ENCODE measurements around the gene ADAM12. TPM values are rescaled to one million over a fixed set of nuclear protein-coding genes. Genes with fewer than 3 reads are reported as not detected.

Gene ADAM12
- total and polyA plus RNA-seq, 11 donors, result 0.04 to 11.2 (median 0.82) TPM; not detected in 1

GRCh38 chr10:126111516-126111915, 276.8 kb downstream of the ADAM12 start:
- 54 to 75% (median 68%) methylated on average over 6 of the region's 6 CpGs for WGBS, 4 donors

DNA sequence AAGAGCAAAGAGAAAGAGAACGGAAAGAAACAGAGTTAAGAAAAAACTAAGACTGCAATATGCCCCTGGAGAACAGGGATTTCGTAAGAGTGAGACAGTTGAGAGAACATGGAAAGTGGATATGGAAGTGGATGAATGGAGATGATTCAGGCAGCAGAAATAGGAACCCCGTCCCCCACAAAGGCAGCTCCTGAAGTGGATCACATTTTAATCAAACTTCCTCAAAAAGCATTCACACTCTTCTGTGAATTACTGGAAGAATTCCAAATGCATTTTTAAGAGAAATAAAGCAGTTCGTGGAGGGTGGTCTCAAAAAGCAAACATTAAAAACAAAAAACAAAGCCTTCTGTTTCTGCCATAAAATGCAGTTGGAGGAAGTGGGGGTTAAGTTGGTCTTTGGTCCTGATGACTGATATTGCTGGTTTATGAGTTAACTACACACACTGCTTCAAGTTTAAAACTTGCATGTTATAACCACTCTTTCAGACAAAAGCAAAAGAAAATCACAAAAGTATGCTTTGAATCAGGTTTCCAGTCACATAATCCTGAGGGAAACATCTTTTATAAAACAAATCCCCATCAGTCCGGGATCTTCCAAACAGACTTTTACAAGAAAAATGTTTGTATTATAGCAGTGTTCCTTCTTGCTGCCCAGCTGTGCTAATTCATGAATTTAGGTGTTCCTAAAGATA, 277.6 kb downstream of the ADAM12 start:
- no peak for TF ChIP-seq POLR2A (IDR thresholded peaks at IDR 0.05)
- TF ChIP-seq CTCF (IDR thresholded peaks at IDR 0.05), result no peak
- H3K9me3 ChIP-seq, result no peaks in the 10 kb centered on the region
- intact Hi-C loops (cut with DNase I), result no loop called here
- peak overlapping the region in 1 of 12 donors; percentile 6 for H3K27ac ChIP-seq
- no peak for DNase-seq
- ATAC-seq, result peak in 3 of 4 donors; percentile 44 to 77 (median 60)
- H3K4me1 ChIP-seq, result peaks cover 0 to 23% (median 0%) of the 10 kb centered on the region in 12 donors
- H3K4me3 ChIP-seq, result no peak overlapping the region
- H3K27me3 ChIP-seq, result peaks cover 0 to 6% (median 0%) of the 10 kb centered on the region in 9 donors
- WGBS, 4 donors, result 48 to 54% (median 50%) methylated on average over 5 of the region's 5 CpGs
- no peaks in the 10 kb centered on the region for H3K36me3 ChIP-seq

More at GRCh38 chr10:126111516-126111915, 276.8 kb downstream of the ADAM12 start:
- H3K4me3 ChIP-seq, result no peak overlapping the region
- peaks cover 0 to 1% (median 0%) of the 10 kb centered on the region in 12 donors for H3K9me3 ChIP-seq
- H3K27ac ChIP-seq, result no peak overlapping the region
- H3K27me3 ChIP-seq, result peaks cover 0 to 6% (median 0%) of the 10 kb centered on the region in 9 donors
- intact Hi-C loops (cut with DNase I), result no loop called here
- no peak for ATAC-seq
- H3K36me3 ChIP-seq, result no peaks in the 10 kb centered on the region
- H3K4me1 ChIP-seq, result peaks cover 0 to 23% (median 0%) of the 10 kb centered on the region in 12 donors
- TF ChIP-seq POLR2A (IDR thresholded peaks at IDR 0.05) (no peak), CTCF (IDR thresholded peaks at IDR 0.05) (no peak)
- no peak for DNase-seq

DNA sequence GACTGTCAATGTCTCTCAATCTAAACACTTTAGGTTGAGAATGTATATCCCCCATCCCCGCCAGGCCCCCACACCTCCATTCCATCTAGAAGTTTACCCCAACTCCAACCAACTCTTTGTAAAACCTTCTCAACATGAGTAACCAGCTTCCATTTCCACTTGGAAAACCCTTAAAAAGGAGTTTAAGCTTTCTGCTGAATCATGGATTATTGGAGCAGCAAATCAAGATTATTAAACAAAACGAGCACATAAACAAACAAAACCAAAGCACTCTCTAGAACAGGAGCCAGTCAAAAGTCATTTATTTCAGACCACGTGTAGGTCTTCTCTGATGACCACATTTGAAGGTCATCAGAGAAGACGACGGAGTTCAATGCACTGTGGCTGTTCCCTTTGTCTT, 278.4 kb downstream of the ADAM12 start:
- no peaks in the 10 kb centered on the region for H3K9me3 ChIP-seq
- H3K27me3 ChIP-seq, result peaks cover 0 to 6% (median 0%) of the 10 kb centered on the region in 9 donors
- ATAC-seq (no peak), DNase-seq (no peak)
- WGBS, 4 donors, result 75 to 84% (median 81%) methylated on average over 5 of the region's 5 CpGs
- peaks cover 0 to 30% (median 0%) of the 10 kb centered on the region in 12 donors for H3K4me1 ChIP-seq
- intact Hi-C loops (cut with DNase I), result no loop called here
- H3K4me3 ChIP-seq, result no peak overlapping the region
- H3K36me3 ChIP-seq, result no peaks in the 10 kb centered on the region
- TF ChIP-seq POLR2A (IDR thresholded peaks at IDR 0.05) (no peak), CTCF (IDR thresholded peaks at IDR 0.05) (no peak)
- peak overlapping the region in 1 of 12 donors; percentile 5 for H3K27ac ChIP-seq

- H3K27me3 ChIP-seq, result peaks cover 0 to 6% (median 0%) of the 10 kb centered on the region in 9 donors
- 44 to 59% (median 54%) methylated on average over 4 of the region's 4 CpGs for WGBS, 4 donors
- ATAC-seq (no peak), DNase-seq (no peak)
- TF ChIP-seq CTCF (IDR thresholded peaks at IDR 0.05) (no peak), POLR2A (IDR thresholded peaks at IDR 0.05) (no peak)
- peaks cover 0 to 33% (median 0%) of the 10 kb centered on the region in 12 donors for H3K4me1 ChIP-seq
- intact Hi-C loops (cut with DNase I), result no loop called here
- H3K27ac ChIP-seq, result no peak overlapping the region
- H3K36me3 ChIP-seq, result no peaks in the 10 kb centered on the region
- H3K9me3 ChIP-seq, result no peaks in the 10 kb centered on the region
- H3K4me3 ChIP-seq, result no peak overlapping the region
Observed at GRCh38 chr10:126108693-126109092, 279.6 kb downstream of the ADAM12 start.
